ENCODE measurements around the gene IDH3A.

IDH3A gene

GRCh38 chr15:78200276-78200930 lies 51.2 kb downstream of the IDH3A start (continued):
- TF ChIP-seq, protein P1, sequence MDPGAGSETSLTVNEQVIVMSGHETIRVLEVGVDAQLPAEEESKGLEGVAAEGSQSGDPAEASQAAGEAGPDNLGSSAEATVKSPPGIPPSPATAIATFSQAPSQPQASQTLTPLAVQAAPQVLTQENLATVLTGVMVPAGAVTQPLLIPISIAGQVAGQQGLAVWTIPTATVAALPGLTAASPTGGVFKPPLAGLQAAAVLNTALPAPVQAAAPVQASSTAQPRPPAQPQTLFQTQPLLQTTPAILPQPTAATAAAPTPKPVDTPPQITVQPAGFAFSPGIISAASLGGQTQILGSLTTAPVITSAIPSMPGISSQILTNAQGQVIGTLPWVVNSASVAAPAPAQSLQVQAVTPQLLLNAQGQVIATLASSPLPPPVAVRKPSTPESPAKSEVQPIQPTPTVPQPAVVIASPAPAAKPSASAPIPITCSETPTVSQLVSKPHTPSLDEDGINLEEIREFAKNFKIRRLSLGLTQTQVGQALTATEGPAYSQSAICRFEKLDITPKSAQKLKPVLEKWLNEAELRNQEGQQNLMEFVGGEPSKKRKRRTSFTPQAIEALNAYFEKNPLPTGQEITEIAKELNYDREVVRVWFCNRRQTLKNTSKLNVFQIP (CRISPR knock-in tag; IDR thresholded peaks at IDR 0.05; ENCODE audit: borderline replicate concordance, low read depth) = no peak
- TF ChIP-seq CSRNP3 (CRISPR knock-in tag; IDR thresholded peaks at IDR 0.05) (no peak), ZFP30 (CRISPR knock-in tag; IDR thresholded peaks at IDR 0.05) (no peak), ISL1 (CRISPR knock-in tag; IDR thresholded peaks at IDR 0.05) (no peak), ZC3H10 (CRISPR knock-in tag; IDR thresholded peaks at IDR 0.05) (no peak), ZFP3 (CRISPR knock-in tag; IDR thresholded peaks at IDR 0.05) (no peak), GLIS3 (CRISPR knock-in tag; IDR thresholded peaks at IDR 0.05) (no peak)

DNA sequence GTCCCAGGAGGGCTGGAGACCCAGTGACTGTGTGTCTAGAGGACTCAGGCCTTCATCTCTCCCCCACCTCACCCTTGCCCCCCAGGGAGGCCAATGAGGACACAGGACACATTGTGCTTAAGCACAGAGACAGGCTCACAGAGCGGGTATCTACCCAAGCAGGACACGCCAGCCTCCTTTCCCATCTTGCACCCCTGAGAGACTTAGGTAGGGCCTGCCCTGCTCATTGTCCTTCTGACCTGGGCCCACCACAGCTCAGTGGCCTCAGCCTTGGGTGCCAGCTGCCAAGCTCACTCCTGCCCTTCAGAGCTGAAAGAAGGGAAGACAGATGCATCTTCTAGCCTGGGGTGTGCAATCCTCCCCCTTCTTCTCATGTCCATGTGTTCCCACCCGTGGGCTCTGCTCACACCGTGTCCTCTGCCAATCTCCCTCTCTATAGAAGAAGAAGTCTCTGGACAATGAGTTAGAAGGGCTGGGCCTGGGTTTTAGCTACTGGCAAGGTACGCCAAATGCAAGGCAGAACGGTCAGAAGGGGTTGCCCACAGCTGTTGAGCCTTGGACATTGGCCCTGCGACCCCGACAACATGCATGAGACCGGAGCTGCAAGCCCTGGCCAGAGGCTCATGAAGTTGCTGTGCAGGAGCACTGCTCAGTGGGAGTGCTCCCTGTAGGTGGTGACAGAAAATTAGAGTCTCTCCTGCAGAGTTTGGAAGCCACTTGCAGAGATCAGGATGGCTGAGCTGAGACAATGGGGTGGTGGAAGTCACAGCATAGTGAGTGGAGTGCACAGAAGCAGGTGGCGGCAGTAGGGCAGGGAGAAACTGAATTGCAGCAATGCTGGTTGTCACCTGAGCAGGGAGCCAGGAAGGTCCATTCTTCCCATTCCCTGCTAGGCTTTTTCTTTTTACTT lies 52.4 kb downstream of the IDH3A start:
- ATAC-seq = no peak
- TF ChIP-seq ISL1 (CRISPR knock-in tag; IDR thresholded peaks at IDR 0.05) (no peak), ARNTL (CRISPR knock-in tag; IDR thresholded peaks at IDR 0.05; ENCODE audit: borderline replicate concordance, low read depth) (no peak), TSHZ2 (CRISPR knock-in tag; IDR thresholded peaks at IDR 0.05) (no peak), ZC3H10 (CRISPR knock-in tag; IDR thresholded peaks at IDR 0.05) (no peak), CSRNP3 (CRISPR knock-in tag; IDR thresholded peaks at IDR 0.05) (no peak), PPARA (CRISPR knock-in tag; IDR thresholded peaks at IDR 0.05; ENCODE audit: borderline replicate concordance) (no peak)

DNA sequence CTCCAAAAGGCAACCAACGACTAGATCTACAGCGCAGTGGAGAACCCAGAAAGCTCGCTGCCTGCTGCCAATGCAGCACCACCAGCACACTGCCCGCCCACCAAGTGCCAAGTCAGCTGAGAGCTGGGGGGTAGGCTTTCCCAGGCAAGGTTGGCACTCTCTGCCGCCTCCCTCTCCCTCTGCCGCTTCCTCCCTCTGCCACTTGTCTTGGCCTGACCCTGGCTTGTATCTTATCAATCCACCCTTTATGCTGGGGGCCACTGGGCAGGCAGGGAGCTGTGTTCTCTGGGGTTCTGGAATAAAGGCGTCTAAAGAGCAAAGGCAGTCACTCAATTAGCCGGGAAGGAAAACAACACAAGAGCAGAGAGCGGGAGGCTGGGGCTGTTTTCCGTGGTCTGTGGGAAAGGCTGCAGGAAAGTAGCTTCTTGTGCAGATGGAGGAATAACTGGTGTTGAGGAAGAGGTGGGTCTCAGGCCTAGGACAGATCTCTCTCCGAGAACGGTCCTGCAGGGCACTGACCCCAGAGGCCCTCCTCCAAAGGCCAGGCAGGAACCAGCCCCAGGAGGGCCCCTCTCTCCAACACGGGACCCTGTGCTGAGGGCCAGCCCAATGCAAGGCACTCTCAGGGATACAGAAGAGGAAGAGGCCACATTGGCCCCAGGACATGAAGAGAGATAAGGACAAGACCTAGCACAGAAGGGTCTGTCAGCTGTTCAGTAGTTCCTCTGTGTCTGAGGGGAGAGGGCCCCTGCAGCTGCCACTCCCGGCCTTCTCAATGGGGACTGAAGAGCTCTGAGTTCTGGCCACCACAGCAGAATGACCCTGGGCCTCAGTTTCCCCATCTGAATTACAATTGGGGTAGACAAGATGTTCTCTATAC lies 54.4 kb downstream of the IDH3A start:
- ATAC-seq = no peak
- no peak for TF ChIP-seq CSDC2 (CRISPR knock-in tag; IDR thresholded peaks at IDR 0.05)
- TF ChIP-seq ZNF70 (CRISPR knock-in tag; IDR thresholded peaks at IDR 0.05) = no peak
- no peak for TF ChIP-seq SNAI2 (CRISPR knock-in tag; IDR thresholded peaks at IDR 0.05)
- TF ChIP-seq BACH2 (CRISPR knock-in tag; IDR thresholded peaks at IDR 0.05; ENCODE audit: borderline replicate concordance) = no peak
- no peak for TF ChIP-seq TCF4 (CRISPR knock-in tag; IDR thresholded peaks at IDR 0.05; ENCODE audit: borderline replicate concordance)
- no peak for TF ChIP-seq TSHZ2 (CRISPR knock-in tag; IDR thresholded peaks at IDR 0.05)
- TF ChIP-seq, protein P1 (CRISPR knock-in tag; IDR thresholded peaks at IDR 0.05; ENCODE audit: borderline replicate concordance, low read depth) = no peak
- TF ChIP-seq RARB (CRISPR knock-in tag; IDR thresholded peaks at IDR 0.05) = no peak
- TF ChIP-seq ZFP30 (CRISPR knock-in tag; IDR thresholded peaks at IDR 0.05) = no peak
- no peak for TF ChIP-seq ISL1 (CRISPR knock-in tag; IDR thresholded peaks at IDR 0.05)
- TF ChIP-seq OSR1 (CRISPR knock-in tag; IDR thresholded peaks at IDR 0.05) = no peak
- no peak for TF ChIP-seq ZC3H10 (CRISPR knock-in tag; IDR thresholded peaks at IDR 0.05)
- no peak for TF ChIP-seq ESRRG (CRISPR knock-in tag; IDR thresholded peaks at IDR 0.05)
- no peak for TF ChIP-seq ARNTL (CRISPR knock-in tag; IDR thresholded peaks at IDR 0.05; ENCODE audit: borderline replicate concordance, low read depth)
- no peak for TF ChIP-seq TOX (CRISPR knock-in tag; IDR thresholded peaks at IDR 0.05; ENCODE audit: borderline replicate concordance)
- no peak for TF ChIP-seq PPARA (CRISPR knock-in tag; IDR thresholded peaks at IDR 0.05; ENCODE audit: borderline replicate concordance)

All from SK-N-SH treated with all-trans-retinoic acid at 6 μM for 48 hours (cell line).